ENCODE data around the gene MAPRE3.
A peak's percentile ranks its signal among the peaks of the same experiment; 100 is the strongest.

Gene MAPRE3

DNA sequence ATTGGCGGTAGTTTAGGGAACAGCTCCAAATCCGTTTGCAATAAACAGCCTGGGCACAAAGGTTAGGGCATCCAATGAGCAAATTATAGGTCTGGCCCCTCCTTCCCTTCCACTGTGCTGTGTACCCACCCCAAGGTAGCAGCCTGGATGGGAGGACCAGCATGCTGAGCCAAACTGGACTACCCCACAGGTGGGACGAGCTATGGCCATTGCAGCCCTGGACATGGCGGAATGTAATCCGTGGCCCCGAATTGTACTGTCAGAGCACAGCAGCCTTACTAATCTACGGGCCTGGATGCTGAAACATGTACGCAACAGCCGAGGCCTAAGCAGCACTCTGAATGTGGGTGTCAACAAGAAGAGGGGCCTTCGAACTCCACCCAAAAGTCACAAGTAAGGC is 87.8 kb downstream of the MAPRE3 start:
- no peak for DNase-seq (ENCODE audit: low spot score)
- ChIA-PET CTCF (no interaction called here), POLR2A (ENCODE audit: low non-redundant PET) (no interaction called here)
- peak overlapping the region; percentile 25; the same call in 1 of the 2 replicates for H3K27ac ChIP-seq
- TF ChIP-seq, protein P1, sequence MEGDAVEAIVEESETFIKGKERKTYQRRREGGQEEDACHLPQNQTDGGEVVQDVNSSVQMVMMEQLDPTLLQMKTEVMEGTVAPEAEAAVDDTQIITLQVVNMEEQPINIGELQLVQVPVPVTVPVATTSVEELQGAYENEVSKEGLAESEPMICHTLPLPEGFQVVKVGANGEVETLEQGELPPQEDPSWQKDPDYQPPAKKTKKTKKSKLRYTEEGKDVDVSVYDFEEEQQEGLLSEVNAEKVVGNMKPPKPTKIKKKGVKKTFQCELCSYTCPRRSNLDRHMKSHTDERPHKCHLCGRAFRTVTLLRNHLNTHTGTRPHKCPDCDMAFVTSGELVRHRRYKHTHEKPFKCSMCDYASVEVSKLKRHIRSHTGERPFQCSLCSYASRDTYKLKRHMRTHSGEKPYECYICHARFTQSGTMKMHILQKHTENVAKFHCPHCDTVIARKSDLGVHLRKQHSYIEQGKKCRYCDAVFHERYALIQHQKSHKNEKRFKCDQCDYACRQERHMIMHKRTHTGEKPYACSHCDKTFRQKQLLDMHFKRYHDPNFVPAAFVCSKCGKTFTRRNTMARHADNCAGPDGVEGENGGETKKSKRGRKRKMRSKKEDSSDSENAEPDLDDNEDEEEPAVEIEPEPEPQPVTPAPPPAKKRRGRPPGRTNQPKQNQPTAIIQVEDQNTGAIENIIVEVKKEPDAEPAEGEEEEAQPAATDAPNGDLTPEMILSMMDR (conservative IDR thresholded peaks at IDR 0.05; ENCODE audit: low read depth) = no peak

DNA sequence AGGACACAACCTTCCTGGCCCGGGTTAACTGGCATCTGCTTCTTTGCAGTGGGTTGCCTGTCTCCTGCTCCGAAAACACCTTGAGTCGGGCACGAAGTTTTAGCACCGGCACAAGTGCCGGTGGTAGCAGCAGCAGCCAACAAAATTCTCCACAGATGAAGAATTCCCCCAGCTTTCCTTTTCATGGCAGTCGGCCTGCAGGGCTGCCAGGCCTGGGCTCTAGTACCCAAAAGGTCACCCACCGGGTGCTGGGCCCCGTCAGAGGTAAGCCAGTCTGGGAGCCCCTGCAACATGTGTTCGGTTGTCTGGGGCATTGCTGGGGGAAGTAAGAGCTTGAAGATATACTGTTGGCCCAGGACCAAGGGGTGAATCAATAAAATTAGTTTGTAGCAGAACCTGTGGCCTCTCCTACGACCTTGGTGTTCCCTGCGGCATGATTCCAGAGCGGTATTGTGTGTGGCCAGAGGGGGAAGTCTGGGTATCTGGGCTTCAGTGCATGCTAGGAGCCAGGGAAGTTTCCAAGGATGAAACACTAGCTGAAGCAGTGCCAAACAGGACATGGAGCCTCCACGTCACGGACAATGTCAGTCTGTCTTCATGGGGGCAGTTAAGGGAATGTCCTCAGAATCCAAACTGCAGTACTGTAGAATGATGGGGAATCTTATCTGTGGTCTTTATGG is 88.8 kb downstream of the MAPRE3 start:
- TF ChIP-seq, protein P1 (conservative IDR thresholded peaks at IDR 0.05; ENCODE audit: low read depth) = no peak
- CTCF ChIA-PET = interaction anchor here (0.6 kb wide), 1 partner anchor 26 kb away, joined by 3 read pairs; no protein-coding TSS in a partner anchor
- no peak for DNase-seq (ENCODE audit: low spot score)
- H3K27ac ChIP-seq = peak overlapping the region; percentile 26
- POLR2A ChIA-PET (ENCODE audit: low non-redundant PET) = no interaction called here

DNA sequence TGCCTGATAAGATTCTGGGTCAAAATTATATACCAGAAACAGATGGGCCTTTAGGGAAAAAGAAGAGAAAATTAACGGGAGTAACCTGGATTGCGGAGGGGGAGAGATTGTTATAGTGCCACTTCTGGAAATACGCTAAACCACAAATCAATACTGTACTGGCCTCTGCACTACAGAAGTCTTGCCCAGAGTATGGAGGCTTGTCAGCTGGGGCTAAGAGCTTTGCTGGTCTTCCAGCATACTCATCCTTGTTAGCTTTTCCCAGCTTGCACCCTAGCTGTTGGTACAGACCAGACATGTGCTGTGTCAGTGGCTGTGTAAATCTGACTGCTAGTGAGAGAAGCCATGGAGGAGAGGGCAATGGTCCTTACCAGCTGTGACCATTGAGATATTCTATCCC is 89.9 kb downstream of the MAPRE3 start:
- POLR2A ChIA-PET (ENCODE audit: low non-redundant PET) = no interaction called here

GRCh38 chr2:27065128-27065527 is 94.7 kb downstream of the MAPRE3 start:
- TF ChIP-seq, protein P1 (conservative IDR thresholded peaks at IDR 0.05; ENCODE audit: low read depth) = no peak
- POLR2A ChIA-PET (ENCODE audit: low non-redundant PET) = no interaction called here
- no peak for DNase-seq (ENCODE audit: low spot score)
- no peak overlapping the region for H3K27ac ChIP-seq
- CTCF ChIA-PET = no interaction called here

More for the DNA sequence above, 89.9 kb downstream of the MAPRE3 start:
- CTCF ChIA-PET = interaction anchor here (0.6 kb wide), 1 partner anchor 25 kb away, joined by 3 read pairs; no protein-coding TSS in a partner anchor
- H3K27ac ChIP-seq = no peak overlapping the region
- TF ChIP-seq, protein P1 (conservative IDR thresholded peaks at IDR 0.05; ENCODE audit: low read depth) = no peak
- no peak for DNase-seq (ENCODE audit: low spot score)

- DNase-seq (ENCODE audit: low spot score) = no peak
- ChIA-PET CTCF (interaction anchor here (0.6 kb wide), 1 partner anchor 8 kb away, joined by 5 read pairs; no protein-coding TSS in a partner anchor), POLR2A (ENCODE audit: low non-redundant PET) (interaction anchor here (1.7 kb wide), 1 partner anchor 12 kb away, joined by 3 read pairs; no protein-coding TSS in a partner anchor)
- no peak overlapping the region for H3K27ac ChIP-seq
- TF ChIP-seq, protein P1 (conservative IDR thresholded peaks at IDR 0.05; ENCODE audit: low read depth) = no peak
Measured at GRCh38 chr2:27067385-27067784, 96.9 kb downstream of the MAPRE3 start.

DNA sequence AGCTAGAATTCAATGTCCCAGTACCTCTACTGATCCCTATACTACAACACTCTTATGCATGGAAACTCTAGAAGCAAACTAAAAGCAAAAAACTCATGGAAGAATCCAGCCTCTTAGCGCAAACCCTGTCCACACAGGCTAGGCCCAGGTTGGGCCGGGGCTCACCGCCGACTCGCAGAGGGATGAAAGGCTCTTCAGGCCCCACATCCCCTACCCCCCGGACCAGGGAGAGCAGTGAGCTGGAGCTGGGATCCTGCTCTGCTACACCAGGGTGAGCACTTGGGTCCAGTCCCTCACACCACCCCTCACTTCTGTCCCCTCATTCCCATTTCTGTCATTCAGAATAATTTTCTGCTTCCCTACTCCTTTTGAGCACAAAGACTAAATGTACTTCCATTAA is 99.0 kb downstream of the MAPRE3 start:
- TF ChIP-seq, protein P1 (conservative IDR thresholded peaks at IDR 0.05; ENCODE audit: low read depth) = no peak
- ChIA-PET CTCF (no interaction called here), POLR2A (ENCODE audit: low non-redundant PET) (interaction anchor here (0.5 to 0.8 kb wide), 2 partner anchors 9 to 32 kb away, joined by 3 to 4 read pairs; no protein-coding TSS in a partner anchor)
- no peak for DNase-seq (ENCODE audit: low spot score)
- no peak overlapping the region for H3K27ac ChIP-seq

All from RWPE1 (cell line).